ENCODE results near the gene CLCA1. TPM values are rescaled to one million over a fixed set of nuclear protein-coding genes. Genes with fewer than 3 reads are reported as not detected.
A peak's percentile ranks its signal among the peaks of the same experiment; 100 is the strongest.

CLCA1 gene
- polyA plus RNA-seq, 2 of the 4 experiments (the other 2 are of a cell fraction) = not detected

GRCh38 chr1:86430376-86430775, 38.4 kb upstream of the CLCA1 start:
- CTCF ChIA-PET = interaction anchor here (1.1 kb wide), 1 partner anchor 70 kb away, joined by 3 read pairs; no protein-coding TSS in a partner anchor
- no peak overlapping the region for H3K4me3 ChIP-seq

GRCh38 chr1:86434059-86434458, 34.7 kb upstream of the CLCA1 start:
- no peak for ATAC-seq
- no peak overlapping the region for H3K27ac ChIP-seq
- TF ChIP-seq TP53 (CRISPR knock-in tag; IDR thresholded peaks at IDR 0.05) (no peak), POLR2AphosphoS2 (conservative IDR thresholded peaks at IDR 0.05; ENCODE audit: low read length) (no peak), USF2 (IDR thresholded peaks at IDR 0.05) (no peak), HOXB5 (CRISPR knock-in tag; IDR thresholded peaks at IDR 0.05) (no peak), GATA3 (IDR thresholded peaks at IDR 0.05; ENCODE audit: borderline replicate concordance) (no peak), HOXB13 (CRISPR knock-in tag; IDR thresholded peaks at IDR 0.05; ENCODE audit: low read depth) (no peak), MAFK (IDR thresholded peaks at IDR 0.05; ENCODE audit: partially characterized antibody) (no peak)
- ChIA-PET POLR2A (no interaction called here), CTCF (no interaction called here)
- H3K9me3 ChIP-seq = no peaks in the 10 kb centered on the region
- peaks cover 12% of the 10 kb centered on the region for H3K4me1 ChIP-seq
- no peak for DNase-seq (ENCODE audit: low read depth in 1 of 2, low spot score in 1 of 2)
- H3K4me2 ChIP-seq = no peak overlapping the region
- no peak overlapping the region for H3K4me3 ChIP-seq
- FAIRE-seq = no peak

More at GRCh38 chr1:86430376-86430775, 38.4 kb upstream of the CLCA1 start:
- Histone ChIP-seq H3K4me1 (peaks cover 12% of the 10 kb centered on the region), H3K27ac (peak overlapping the region; percentile 17 to 64; a peak in 3 of 6 replicates), H3K9me3 (no peaks in the 10 kb centered on the region), H3K4me2 (peak overlapping the region; percentile 57; the same call in 2 of the 3 replicates)
- ATAC-seq = no peak
- POLR2A ChIA-PET = interaction anchor here (1.7 kb wide), 1 partner anchor 34 kb away, joined by 3 read pairs; the partner anchor contains the start of gene ODF2L
- TF ChIP-seq KDM5A (IDR thresholded peaks at IDR 0.05) (no peak), USF2 (IDR thresholded peaks at IDR 0.05) (no peak), EP300 (IDR thresholded peaks at IDR 0.05) (no peak), HOXB13 (CRISPR knock-in tag; IDR thresholded peaks at IDR 0.05; ENCODE audit: low read depth) (no peak), HMGXB4 (CRISPR knock-in tag; IDR thresholded peaks at IDR 0.05; ENCODE audit: borderline replicate concordance) (no peak), ZC3H11A (IDR thresholded peaks at IDR 0.05) (no peak), MAZ (IDR thresholded peaks at IDR 0.05; ENCODE audit: borderline replicate concordance, low read depth, low read length) (no peak), TFCP2L1 (CRISPR knock-in tag; IDR thresholded peaks at IDR 0.05) (no peak), NPAS2 (CRISPR knock-in tag; IDR thresholded peaks at IDR 0.05; ENCODE audit: borderline replicate concordance) (no peak), CBX8 (IDR thresholded peaks at IDR 0.05) (no peak), JUNB (IDR thresholded peaks at IDR 0.05) (no peak)
- TF ChIP-seq, protein P1, sequence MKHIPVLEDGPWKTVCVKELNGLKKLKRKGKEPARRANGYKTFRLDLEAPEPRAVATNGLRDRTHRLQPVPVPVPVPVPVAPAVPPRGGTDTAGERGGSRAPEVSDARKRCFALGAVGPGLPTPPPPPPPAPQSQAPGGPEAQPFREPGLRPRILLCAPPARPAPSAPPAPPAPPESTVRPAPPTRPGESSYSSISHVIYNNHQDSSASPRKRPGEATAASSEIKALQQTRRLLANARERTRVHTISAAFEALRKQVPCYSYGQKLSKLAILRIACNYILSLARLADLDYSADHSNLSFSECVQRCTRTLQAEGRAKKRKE (CRISPR knock-in tag; IDR thresholded peaks at IDR 0.05; ENCODE audit: low read depth) = no peak
- FAIRE-seq = no peak
- no peak for DNase-seq (ENCODE audit: low read depth in 1 of 2, low spot score in 1 of 2)

GRCh38 chr1:86435327-86435726, 33.4 kb upstream of the CLCA1 start:
- no peak for FAIRE-seq
- TF ChIP-seq KDM5A (IDR thresholded peaks at IDR 0.05) = no peak
- no peak for TF ChIP-seq NFE2L2 (conservative IDR thresholded peaks at IDR 0.05; ENCODE audit: low read length)
- no peak for TF ChIP-seq CBX8 (IDR thresholded peaks at IDR 0.05)
- no peak for TF ChIP-seq RNF2 (IDR thresholded peaks at IDR 0.05; ENCODE audit: borderline replicate concordance, low read depth)
- no peak for TF ChIP-seq ESRRA (IDR thresholded peaks at IDR 0.05; ENCODE audit: borderline replicate concordance, low read length)
- TF ChIP-seq, protein P2, sequence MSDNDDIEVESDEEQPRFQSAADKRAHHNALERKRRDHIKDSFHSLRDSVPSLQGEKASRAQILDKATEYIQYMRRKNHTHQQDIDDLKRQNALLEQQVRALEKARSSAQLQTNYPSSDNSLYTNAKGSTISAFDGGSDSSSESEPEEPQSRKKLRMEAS (IDR thresholded peaks at IDR 0.05) = no peak
- no peak for TF ChIP-seq FOXS1 (CRISPR knock-in tag; IDR thresholded peaks at IDR 0.05)
- no peak for TF ChIP-seq POLR2A (IDR thresholded peaks at IDR 0.05; ENCODE audit: low read length)
- TF ChIP-seq HOXB5 (CRISPR knock-in tag; IDR thresholded peaks at IDR 0.05) = no peak
- no peak for TF ChIP-seq HEYL (CRISPR knock-in tag; IDR thresholded peaks at IDR 0.05)
- no peak for TF ChIP-seq FOSL2 (IDR thresholded peaks at IDR 0.05)
- no peak for TF ChIP-seq FOSL2 (CRISPR knock-in tag; IDR thresholded peaks at IDR 0.05)
- TF ChIP-seq HOXB13 (CRISPR knock-in tag; IDR thresholded peaks at IDR 0.05; ENCODE audit: low read depth) = no peak
- TF ChIP-seq SREBF2 (IDR thresholded peaks at IDR 0.05) = no peak
- no peak for TF ChIP-seq KDM1A (IDR thresholded peaks at IDR 0.05; ENCODE audit: low read depth)
- no peak for TF ChIP-seq ZSCAN20 (CRISPR knock-in tag; IDR thresholded peaks at IDR 0.05)
- no peak for TF ChIP-seq CHD2 (IDR thresholded peaks at IDR 0.05; ENCODE audit: low read length, partially characterized antibody)
- no peak for TF ChIP-seq PHF8 (IDR thresholded peaks at IDR 0.05; ENCODE audit: borderline replicate concordance, low read depth)
- no peak for TF ChIP-seq USF2 (IDR thresholded peaks at IDR 0.05)
- TF ChIP-seq MAZ (IDR thresholded peaks at IDR 0.05; ENCODE audit: borderline replicate concordance, low read depth, low read length) = no peak
- TF ChIP-seq FOSB (CRISPR knock-in tag; IDR thresholded peaks at IDR 0.05) = no peak
- no peaks in the 10 kb centered on the region for H3K9me3 ChIP-seq
- H3K4me2 ChIP-seq = no peak overlapping the region
- ChIA-PET POLR2A (interaction anchor here (0.6 kb wide), 1 partner anchor 1438 kb away, joined by 6 read pairs; the partner anchor contains the start of gene MCOLN2), CTCF (no interaction called here)
- no peak overlapping the region for H3K27ac ChIP-seq
- H3K4me1 ChIP-seq = peaks cover under 1% of the 10 kb centered on the region; the same call in 2 of the 3 replicates
- WGBS (ENCODE audit: missing lambda C conversion rate) = 12% methylated on average over 2 of the region's 2 CpGs
- no peak overlapping the region for H3K4me3 ChIP-seq
- DNase-seq (ENCODE audit: low read depth in 1 of 2, low spot score in 1 of 2) = no peak
- no peak for ATAC-seq

All from A549 (cell line).